GM21786 (cell line): ENCODE results near the gene PPP2R2D.
"Not testable (repeated sequence)": the region's sequence is repeated elsewhere in the genome, so short reads cannot be mapped to it uniquely, and the experiment has no call there.

Source experiments
- ATAC-seq: cut with Tn5 transposase; IDR thresholded peaks from one replicate; pipeline ENCODE4 v1.9.1; 2021; ENCODE audit not compliant: unreplicated experiment

Gene PPP2R2D

GRCh38 chr10:131866673-131867072 lies 34.1 kb upstream of the PPP2R2D start:
- ATAC-seq, result no peak

- no peak for ATAC-seq
Measured at GRCh38 chr10:131868436-131868835, 32.4 kb upstream of the PPP2R2D start.

- no peak for ATAC-seq
Measured at GRCh38 chr10:131869344-131869743, 31.5 kb upstream of the PPP2R2D start.

GRCh38 chr10:131870411-131870810 lies 30.4 kb upstream of the PPP2R2D start:
- ATAC-seq, result no peak

- ATAC-seq, result no peak
Measured at GRCh38 chr10:131870831-131871672, 29.8 kb upstream of the PPP2R2D start.

- ATAC-seq, result no peak
Measured at GRCh38 chr10:131871673-131872005, 29.2 kb upstream of the PPP2R2D start.

- no peak for ATAC-seq
Measured at GRCh38 chr10:131872011-131872826, 28.6 kb upstream of the PPP2R2D start.

- no peak for ATAC-seq
Measured at GRCh38 chr10:131872827-131873375, 27.9 kb upstream of the PPP2R2D start.

GRCh38 chr10:131874991-131875451 lies 25.8 kb upstream of the PPP2R2D start:
- ATAC-seq, result peak; percentile 60

- ATAC-seq, result no peak
Measured at GRCh38 chr10:131875501-131875900, 25.3 kb upstream of the PPP2R2D start.

GRCh38 chr10:131876017-131876416 lies 24.8 kb upstream of the PPP2R2D start:
- ATAC-seq, result no peak

- ATAC-seq, result no peak
Measured at GRCh38 chr10:131876508-131876907, 24.3 kb upstream of the PPP2R2D start.

GRCh38 chr10:131880016-131880590 lies 20.7 kb upstream of the PPP2R2D start:
- ATAC-seq, result no peak

GRCh38 chr10:131881104-131881880 lies 19.5 kb upstream of the PPP2R2D start:
- ATAC-seq, result no peak

GRCh38 chr10:131882151-131882550 lies 18.7 kb upstream of the PPP2R2D start:
- ATAC-seq, result no peak

GRCh38 chr10:131882590-131883451 lies 18.0 kb upstream of the PPP2R2D start:
- ATAC-seq, result no peak

GRCh38 chr10:131883621-131884393 lies 17.0 kb upstream of the PPP2R2D start:
- ATAC-seq, result not testable (repeated sequence)

GRCh38 chr10:131885391-131886165 lies 15.2 kb upstream of the PPP2R2D start:
- peak; percentile 97 for ATAC-seq
